Hindlimb muscle (tissue), 1 donor: ENCODE results near the gene ADAMTS6. TPM values are rescaled to one million over a fixed set of nuclear protein-coding genes. Genes with fewer than 3 reads are reported as not detected.
"Not testable (repeated sequence)": the region's sequence is repeated elsewhere in the genome, so short reads cannot be mapped to it uniquely, and the experiment has no call there.

Experiments used
- DNase-seq: peaks from one replicate; pipeline ENCODE4 v3.0.0-alpha.2; 2013
- polyA plus RNA-seq: library from polyadenylated mRNA; unstranded; fragments of 120-200 nt; gene quantifications from one replicate; pipeline ENCODE4 v1.2.1, GENCODE V29; 2013; ENCODE audit not compliant: insufficient read length

Gene ADAMTS6
- polyA plus RNA-seq, 1 donor: 0.63 TPM

DNA sequence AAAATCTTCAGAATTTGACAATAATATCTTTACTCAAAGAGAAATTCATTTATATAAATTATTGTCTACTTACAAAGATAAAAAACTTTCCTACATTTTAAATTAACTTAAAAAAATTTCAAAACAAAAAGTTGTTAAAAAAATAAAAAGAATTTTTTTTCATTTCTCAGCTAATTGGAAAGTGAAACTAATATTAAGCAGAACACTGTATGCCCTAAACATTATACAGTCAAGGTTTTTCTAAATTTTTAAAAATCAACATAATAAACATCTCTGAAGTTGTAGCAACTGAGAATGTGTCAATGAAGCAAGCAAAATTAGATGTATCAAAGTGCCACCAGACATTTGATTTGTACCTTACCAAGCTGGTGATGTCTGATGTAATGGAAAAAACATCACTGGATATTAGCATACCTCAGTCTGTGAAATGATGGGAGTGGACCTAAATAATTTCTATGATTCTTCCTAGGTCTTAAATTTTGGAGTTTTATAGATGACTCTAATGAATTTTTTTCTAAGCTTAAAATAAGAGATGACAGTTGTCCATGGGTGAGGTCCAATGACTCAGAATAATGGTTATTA is 290.1 kb downstream of the ADAMTS6 start:
- DNase-seq: no peak

- DNase-seq: no peak
Measured at GRCh38 chr5:65190328-65191053, 291.2 kb downstream of the ADAMTS6 start.

DNA sequence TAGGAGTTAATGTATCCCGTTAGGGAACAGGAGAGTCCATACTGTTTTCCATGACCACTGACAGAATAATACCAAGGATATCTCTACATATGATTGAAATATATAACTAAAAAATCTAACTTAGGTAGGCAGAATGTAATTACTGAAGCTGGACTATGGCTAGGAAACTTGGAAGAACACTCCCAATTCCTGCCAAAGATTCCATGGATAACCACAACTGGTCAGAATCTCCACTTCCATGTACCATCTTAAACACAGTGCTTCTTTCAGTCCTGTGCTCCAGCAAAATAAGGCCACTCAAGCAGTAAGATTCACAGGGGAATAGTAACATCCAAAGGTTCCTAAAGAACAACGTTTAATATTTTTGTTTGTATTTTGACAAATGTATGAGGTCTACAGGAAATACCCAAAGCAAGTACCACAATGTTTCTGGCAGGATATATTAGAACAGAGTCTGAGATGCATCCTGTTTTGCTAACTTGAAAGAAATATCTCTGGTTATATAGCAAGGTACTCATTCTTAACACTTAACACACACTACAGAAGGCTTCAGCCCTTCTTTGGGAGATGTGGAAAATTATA is 295.0 kb downstream of the ADAMTS6 start:
- no peak for DNase-seq

DNA sequence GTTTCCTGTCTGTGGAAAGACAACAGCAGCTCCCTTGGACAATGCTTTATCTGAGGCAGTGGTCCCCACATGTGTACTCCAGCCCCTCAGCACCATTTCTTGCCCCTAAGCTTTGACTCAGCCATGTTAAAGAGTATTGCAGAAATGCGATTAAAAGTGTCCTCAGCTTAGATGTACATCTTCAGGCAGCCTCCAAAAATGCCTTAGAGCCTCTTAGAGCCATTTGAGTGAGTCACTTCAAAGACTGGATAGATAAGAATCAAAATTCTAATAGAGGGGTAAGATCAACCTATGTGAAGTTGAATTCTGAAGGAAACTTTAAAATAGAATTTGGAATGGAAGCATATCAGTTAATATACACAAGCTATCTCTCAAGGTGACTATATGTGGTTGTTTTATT is 296.3 kb downstream of the ADAMTS6 start:
- no peak for DNase-seq

DNA sequence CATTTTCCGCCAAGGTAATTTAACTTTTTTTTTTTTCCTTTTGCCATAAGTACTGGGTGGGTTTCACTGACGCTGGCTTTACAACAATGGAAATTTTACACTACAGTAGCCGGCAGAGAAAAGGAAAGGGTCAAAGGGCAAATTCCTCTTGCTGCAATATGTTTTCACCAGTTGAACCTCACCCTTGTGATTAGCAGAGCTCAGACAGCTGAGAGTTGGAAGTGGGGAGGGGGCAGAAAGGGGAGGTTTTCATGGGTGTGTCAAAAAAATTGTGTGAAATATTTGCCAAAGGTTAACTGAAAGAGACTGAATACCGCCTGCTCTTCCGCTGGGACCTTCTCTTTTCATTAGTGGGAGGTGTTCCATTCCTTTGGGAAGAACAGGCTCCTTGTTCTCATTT is 296.9 kb downstream of the ADAMTS6 start:
- DNase-seq: no peak

DNA sequence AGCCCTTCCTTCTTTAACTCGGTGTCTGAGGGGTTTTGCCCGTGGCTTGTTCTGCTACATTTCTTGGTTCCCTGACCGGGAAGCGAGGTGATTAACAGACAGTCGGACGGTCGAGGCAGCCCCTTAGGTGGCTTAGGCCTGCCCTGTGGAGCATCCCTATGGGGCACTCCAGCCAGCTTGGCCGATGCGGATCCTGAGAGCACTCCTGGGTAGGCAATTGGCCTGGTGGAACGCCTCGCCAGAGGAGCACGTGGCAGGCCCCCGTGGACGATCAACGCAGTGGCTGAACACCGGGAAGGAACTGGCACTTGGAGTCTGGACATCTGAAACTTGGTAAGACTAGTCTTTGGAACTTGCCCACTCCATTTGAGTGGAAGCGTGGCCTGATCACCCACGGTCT is 307.5 kb downstream of the ADAMTS6 start:
- DNase-seq: not testable (repeated sequence)

GRCh38 chr5:65173130-65173525 is 308.6 kb downstream of the ADAMTS6 start:
- DNase-seq: no peak

DNA sequence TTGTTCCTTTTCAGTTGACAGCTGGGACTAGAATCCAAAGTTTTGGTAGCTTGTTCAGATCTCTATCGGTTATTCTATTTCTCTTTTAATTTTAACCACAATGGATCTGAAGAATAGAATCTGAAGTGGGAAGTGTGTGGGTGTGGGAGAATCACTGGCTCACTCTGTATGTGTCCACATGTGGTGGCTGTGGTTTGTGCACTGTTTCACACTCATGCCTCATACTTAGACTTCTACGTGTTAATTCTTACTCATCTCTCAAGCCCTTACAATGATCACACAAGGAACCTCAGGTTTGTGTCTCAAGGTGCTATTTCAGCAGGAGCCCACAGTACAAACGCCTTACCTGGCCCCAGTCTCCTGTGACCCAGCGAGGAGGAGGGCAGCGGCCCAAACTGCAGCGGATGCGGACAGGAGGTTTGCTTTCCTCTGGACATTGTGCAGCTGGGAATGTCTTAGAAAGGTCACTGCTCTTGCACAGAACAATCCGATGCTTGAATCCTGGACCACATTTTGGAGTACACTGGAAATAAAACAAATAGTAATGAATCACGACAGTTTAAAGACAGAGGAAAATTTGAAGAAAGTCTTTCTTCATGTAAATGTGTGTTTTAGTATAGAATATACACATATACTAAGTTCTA is 309.1 kb downstream of the ADAMTS6 start:
- DNase-seq: no peak

- DNase-seq: no peak
Measured at GRCh38 chr5:65171645-65172044, 310.1 kb downstream of the ADAMTS6 start.

- DNase-seq: no peak
Measured at GRCh38 chr5:65163698-65164097, 318.0 kb downstream of the ADAMTS6 start.

DNA sequence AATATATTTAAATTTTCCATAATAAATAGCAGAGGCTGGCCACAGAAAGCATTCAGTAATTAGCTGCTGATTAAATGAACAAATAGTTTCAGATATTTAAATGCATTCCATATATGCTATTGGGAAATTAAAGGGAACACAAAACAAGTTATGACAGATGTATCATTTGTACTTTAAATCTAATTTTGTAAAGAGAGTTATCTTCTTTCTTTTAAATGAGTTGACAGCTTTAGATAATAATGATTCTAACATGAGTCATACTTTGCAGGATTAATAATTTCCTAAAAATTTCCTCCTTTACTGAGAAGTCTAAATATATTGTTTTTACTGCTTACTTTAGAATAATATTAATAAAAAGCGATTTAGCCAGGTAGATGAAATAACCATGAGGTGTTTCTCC is 320.1 kb downstream of the ADAMTS6 start:
- no peak for DNase-seq

DNA sequence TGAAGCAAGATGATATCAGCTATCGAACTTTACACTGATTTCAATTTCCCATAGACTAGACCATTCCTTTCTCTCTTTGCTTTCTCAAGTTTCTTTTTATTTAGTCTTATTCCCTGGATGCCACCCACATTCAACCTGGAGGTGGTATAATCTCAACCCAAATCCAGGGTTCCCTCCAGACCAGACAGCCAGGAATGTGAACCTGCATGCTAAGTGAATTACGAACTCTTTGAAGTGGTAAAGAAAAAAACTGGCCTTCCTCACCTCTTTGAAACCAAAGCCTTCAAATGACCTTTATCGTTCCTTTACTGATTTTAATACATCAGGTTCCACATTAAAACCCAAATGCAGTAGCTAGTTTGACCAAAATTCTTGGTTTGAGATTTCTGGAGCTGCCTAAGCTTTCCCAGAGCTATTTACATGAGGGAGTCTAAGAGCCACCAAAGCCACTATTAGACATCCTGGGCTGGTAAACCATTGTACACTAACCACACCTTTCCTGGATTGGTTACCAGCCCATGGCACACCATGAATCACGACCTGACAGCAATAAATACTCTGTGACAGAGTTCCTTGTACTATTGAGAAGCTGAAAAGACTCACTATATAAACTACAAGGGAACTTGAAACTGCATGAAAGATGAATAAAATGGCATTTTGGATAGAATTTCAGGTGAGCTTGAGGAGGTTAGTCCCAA is 323.7 kb downstream of the ADAMTS6 start:
- no peak for DNase-seq

GRCh38 chr5:65156933-65157332 is 324.8 kb downstream of the ADAMTS6 start:
- DNase-seq: no peak

DNA sequence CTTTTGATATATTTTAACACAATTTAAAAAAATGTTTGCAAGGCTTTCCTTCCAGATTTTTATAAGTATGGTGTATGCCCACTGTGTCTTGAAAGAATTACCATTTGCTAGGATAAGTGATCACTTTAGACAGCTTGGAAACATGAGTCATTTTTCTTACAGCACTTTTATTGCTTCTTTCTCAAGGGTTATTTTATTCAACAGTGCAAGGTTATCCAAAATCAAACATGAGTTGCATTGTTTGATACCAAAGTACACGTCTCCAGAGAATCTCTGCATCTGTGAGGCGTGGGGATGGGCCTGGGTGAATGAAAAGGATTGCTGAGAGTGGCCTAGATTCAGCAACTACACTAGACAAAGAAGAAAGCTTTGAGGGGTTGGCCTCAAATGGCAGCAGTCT is 329.6 kb downstream of the ADAMTS6 start:
- no peak for DNase-seq

DNA sequence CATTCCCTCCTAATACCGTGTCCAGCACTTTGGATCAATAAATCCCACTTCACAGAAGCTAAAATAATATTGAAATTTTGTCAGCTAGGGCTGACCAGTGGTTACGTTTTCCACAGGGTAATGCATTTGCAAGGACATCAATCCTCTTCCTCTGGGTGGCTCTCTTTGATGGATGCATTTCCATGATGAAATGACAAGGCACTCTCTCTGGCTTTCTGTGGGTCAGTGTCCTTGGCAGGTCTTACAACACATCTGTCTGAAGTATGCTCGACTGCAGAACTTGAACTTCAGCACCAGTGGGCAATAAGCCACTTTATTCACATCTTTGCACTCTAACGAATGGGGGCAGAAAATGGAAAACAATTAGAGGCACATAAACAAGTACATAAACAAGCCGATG is 330.1 kb downstream of the ADAMTS6 start:
- no peak for DNase-seq

DNA sequence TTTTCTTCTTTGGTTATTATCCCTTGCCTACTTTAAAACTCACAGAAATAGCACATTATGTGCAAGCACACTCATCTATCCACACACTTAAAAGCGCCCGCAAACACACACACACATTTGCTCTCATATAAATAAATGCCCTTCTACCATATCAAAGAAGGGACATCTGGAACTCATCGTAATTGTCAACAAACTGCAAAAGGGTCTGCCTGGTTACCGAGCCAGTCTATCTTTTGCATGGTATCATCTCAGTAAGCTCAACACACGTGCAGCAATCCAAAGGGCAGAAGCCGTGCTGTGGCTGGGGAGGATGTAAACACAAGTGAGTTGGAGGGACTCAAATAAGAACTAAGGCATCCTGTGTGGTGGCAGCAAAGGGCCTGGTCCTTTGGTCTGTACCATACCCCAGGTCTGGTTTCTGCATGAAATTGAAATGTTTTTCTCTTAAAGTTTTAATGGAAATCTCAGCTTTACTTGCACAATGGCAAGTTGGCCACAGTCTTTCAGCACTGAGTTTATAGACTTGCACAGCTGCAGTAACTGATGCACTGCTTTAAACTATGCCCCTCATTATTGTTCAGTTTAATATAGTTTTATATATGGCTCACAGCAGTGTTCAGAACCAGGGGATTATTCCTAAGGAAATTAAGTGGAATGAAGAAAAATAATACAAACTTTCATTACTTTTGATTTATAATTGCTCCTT is 331.0 kb downstream of the ADAMTS6 start:
- no peak for DNase-seq

- DNase-seq: no peak
Measured at GRCh38 chr5:65149827-65150226, 331.9 kb downstream of the ADAMTS6 start.

DNA sequence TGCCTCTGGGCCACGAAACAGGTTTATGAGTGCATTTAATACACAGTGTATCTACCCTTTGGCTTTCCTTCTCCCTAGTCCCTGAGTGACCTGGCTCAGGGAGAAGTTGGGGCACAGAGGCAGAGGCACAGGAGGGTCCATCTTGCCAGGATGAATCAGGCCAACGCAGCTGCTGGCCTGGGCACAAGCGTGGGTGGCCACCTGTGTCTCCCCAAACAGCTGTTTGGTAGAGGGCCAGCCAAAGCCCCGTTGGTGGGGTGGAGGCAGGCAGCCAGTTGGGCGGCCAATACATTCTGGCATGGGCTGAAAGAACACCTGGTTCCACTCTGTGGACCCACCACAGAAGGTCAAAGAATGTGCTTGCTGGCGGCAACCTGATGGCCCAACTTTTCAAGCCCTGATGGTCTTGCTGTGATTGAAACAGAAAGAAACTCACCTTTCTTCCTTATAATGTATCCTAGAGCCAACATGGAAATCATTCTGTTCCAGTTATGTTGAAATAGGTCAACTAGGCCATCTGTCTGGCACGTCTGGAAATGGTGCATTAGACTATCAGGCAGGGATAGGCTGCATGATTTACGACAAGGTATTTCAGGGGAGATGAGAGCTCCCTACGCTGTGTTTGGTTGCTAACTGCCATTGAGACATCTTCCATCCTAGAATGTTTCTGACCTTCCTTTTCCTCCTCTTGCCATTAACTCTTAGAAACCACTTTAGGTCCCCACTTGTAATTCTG is 337.4 kb downstream of the ADAMTS6 start:
- DNase-seq: no peak

DNA sequence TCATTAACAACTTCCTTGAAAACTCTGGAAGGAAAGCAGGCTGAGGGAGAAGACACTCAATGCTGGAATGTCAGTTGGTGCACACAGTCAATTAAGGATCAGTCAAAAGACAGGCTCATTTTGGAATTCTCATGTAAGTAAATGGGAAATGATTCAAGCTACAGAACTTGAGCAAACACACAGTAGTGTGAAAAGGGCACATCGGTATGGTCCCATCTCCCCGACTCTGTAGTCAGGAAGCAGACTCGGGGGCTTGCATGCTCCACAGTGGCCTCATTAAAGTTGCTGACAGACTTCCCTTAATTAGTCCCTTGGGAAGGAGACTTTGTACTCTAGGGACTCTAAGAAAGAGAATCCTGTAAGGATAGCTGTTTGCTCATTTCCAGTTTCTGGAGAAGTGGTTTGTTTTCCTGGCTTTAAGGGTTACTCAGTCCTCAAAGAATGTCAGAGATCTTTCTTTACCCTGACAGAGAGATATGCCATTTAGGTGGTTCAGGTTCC is 339.2 kb downstream of the ADAMTS6 start:
- no peak for DNase-seq

DNA sequence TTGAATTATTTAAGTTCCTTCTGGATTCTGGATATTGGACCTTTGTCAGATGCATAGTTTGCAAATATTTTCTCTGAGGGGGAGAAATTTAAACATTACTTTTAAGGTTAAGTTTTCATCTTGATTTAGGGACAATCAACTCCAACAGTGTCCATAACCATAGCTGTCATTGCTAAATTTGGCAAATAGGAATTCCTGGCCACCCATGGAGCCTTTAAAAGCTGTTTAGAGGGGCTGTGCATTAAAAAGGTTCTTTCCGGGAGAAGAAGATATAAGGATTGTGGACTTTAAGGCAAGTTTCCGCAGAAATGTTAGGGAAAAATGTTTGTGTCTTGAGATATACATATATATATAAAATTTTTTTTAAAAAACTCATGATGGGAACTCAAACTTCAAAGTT is 339.7 kb downstream of the ADAMTS6 start:
- no peak for DNase-seq

DNA sequence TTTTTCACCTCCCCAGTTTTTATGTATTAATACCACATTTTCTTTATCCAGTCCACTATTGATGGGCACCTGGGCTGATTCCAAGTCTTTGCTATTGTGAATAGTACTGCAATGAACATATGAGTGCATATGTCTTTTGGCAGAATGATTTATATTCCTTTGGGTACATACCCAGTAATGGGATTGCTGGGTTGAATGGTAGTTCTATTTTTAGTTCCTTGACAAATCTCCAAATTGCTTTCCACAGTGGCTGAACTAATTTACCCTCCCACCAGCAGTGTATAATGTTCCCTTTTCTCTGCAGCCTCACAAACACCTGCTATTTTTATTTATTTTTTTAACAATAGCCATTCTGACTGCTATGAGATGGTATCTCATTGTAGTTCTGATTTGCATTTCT is 340.2 kb downstream of the ADAMTS6 start:
- DNase-seq: no peak

DNA sequence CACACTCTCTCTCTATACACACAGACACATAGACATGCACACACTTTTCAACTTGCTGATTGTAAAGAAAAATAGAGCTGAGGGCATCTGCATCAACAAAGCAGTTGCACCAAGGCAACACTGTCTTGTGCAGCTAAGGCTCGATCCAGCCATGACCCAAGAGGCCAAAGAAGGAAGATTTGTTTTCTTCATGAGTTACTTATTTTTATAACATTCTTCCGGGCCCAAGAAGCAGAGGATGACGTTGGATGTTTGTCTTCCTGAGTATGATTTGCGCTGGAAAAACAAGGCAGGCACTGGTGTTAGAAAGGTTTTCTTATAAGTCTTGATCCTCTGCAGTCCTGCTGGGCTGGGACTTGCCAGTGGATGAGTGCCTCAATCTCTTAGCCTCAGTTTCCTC is 344.1 kb downstream of the ADAMTS6 start:
- DNase-seq: no peak
